ENCODE data around the gene SRRM2. TPM values are rescaled to one million over a fixed set of nuclear protein-coding genes. Genes with fewer than 3 reads are reported as not detected.

Gene SRRM2
- total RNA-seq, 1 donor from 2014 or later = 251 TPM

- DNase-seq = no peak
- no peak for TF ChIP-seq CTCF (IDR thresholded peaks at IDR 0.05; ENCODE audit: borderline replicate concordance)
- Histone ChIP-seq H3K36me3 (peaks cover 98% of the 10 kb centered on the region), H3K9me3 (replicated peaks) (no peaks in the 10 kb centered on the region), H3K27me3 (ENCODE audit: low read depth) (no peaks in the 10 kb centered on the region), H3K27ac (replicated peaks) (peak overlapping the region; percentile 38), H3K4me3 (no peak overlapping the region), H3K4me1 (peaks cover 61% of the 10 kb centered on the region)
- intact Hi-C loops (cut with micrococcal nuclease) = no loop called here
Observed at GRCh38 chr16:2770057-2770951, 17.9 kb downstream of the SRRM2 start.

GRCh38 chr16:2771496-2772402 lies 19.3 kb downstream of the SRRM2 start:
- Histone ChIP-seq H3K27me3 (ENCODE audit: low read depth) (no peaks in the 10 kb centered on the region), H3K4me1 (peaks cover 74% of the 10 kb centered on the region), H3K4me3 (no peak overlapping the region), H3K9me3 (replicated peaks) (no peaks in the 10 kb centered on the region), H3K27ac (replicated peaks) (no peak overlapping the region), H3K36me3 (peaks cover 85% of the 10 kb centered on the region)
- no peak for DNase-seq
- TF ChIP-seq CTCF (IDR thresholded peaks at IDR 0.05; ENCODE audit: borderline replicate concordance) = no peak
- intact Hi-C loops (cut with micrococcal nuclease) = no loop called here

GRCh38 chr16:2773188-2773968 lies 20.9 kb downstream of the SRRM2 start:
- Histone ChIP-seq H3K4me1 (peaks cover 72% of the 10 kb centered on the region), H3K27ac (replicated peaks) (no peak overlapping the region), H3K9me3 (replicated peaks) (no peaks in the 10 kb centered on the region), H3K27me3 (ENCODE audit: low read depth) (no peaks in the 10 kb centered on the region), H3K36me3 (peaks cover 68% of the 10 kb centered on the region), H3K4me3 (no peak overlapping the region)
- TF ChIP-seq CTCF (IDR thresholded peaks at IDR 0.05; ENCODE audit: borderline replicate concordance) = no peak
- intact Hi-C loops (cut with micrococcal nuclease) = no loop called here
- no peak for DNase-seq

GRCh38 chr16:2774161-2774891 lies 21.9 kb downstream of the SRRM2 start:
- no peak overlapping the region for H3K27ac ChIP-seq (replicated peaks)

More at GRCh38 chr16:2774161-2774891, 21.9 kb downstream of the SRRM2 start:
- Histone ChIP-seq H3K4me3 (no peak overlapping the region), H3K36me3 (peaks cover 59% of the 10 kb centered on the region), H3K4me1 (peaks cover 72% of the 10 kb centered on the region), H3K9me3 (replicated peaks) (no peaks in the 10 kb centered on the region), H3K27me3 (ENCODE audit: low read depth) (no peaks in the 10 kb centered on the region)
- TF ChIP-seq CTCF (IDR thresholded peaks at IDR 0.05; ENCODE audit: borderline replicate concordance) = no peak
- no peak for DNase-seq
- intact Hi-C loops (cut with micrococcal nuclease) = no loop called here
